A549 (cell line): ENCODE data around the gene CTNNA3. TPM values are rescaled to one million over a fixed set of nuclear protein-coding genes. Genes with fewer than 3 reads are reported as not detected.

ENCODE experiments used
- ATAC-seq, 2 experiments: fragments of 200-7000 bp in 1 of 2; fragments of >200 bp in 1 of 2; cut with Nextera tagmentation in 1 of 2; cut with Tn5 transposase in 1 of 2; 3 replicates each; pipeline versions ENCODE4 v1.8.0 to v1.9.1; 2018 to 2020; ENCODE audit warnings: mild to moderate bottlenecking in 1 of 2, moderate library complexity in 1 of 2
- CTCF ChIA-PET: fragments of 300-600 bp; sonication (Branson Sonifier 250); formaldehyde crosslinking; extraction: SDS; loops from one replicate; lab custom pipeline; 2021; ENCODE audit warnings: antibody characterized with exemption, inconsistent platforms; lab: Yijun Ruan, JAX
- POLR2A ChIA-PET: fragments of 350-600 bp; formaldehyde crosslinking; extraction: SDS; loops from one replicate; lab custom pipeline; 2021; ENCODE audit warnings: antibody characterized with exemption, inconsistent platforms; lab: Yijun Ruan, JAX
- DNase-seq, 2 experiments: peaks; one replicate each; pipeline versions ENCODE4 v3.0.0 to v3.0.0-alpha.2; 2011 to 2016; ENCODE audit warnings: low read depth in 1 of 2, low spot score in 1 of 2
- FAIRE-seq: peaks from 2 replicates; lab custom pipeline; 2011; peaks lifted over from hg19 to GRCh38; lab: Jason Lieb, UNC
- H3K27ac ChIP-seq, 2 experiments: fragments of >200 bp; sonication (Bioruptor Twin); formaldehyde crosslinking; 3 replicates each; pipeline ENCODE4 v1.5.1; 2016 to 2017
- H3K4me1 ChIP-seq: fragments of >200 bp; sonication (Bioruptor Twin); formaldehyde crosslinking; 3 replicates; pipeline ENCODE4 v1.6.1; 2016
- H3K4me2 ChIP-seq: fragments of >200 bp; sonication (Bioruptor Twin); formaldehyde crosslinking; 3 replicates; pipeline ENCODE4 v1.6.1; 2016
- H3K4me3 ChIP-seq: fragments of >200 bp; sonication (Bioruptor Twin); formaldehyde crosslinking; 3 replicates; pipeline ENCODE4 v1.5.1; 2016
- H3K9me3 ChIP-seq: fragments of >200 bp; sonication (Bioruptor Twin); formaldehyde crosslinking; 3 replicates; pipeline ENCODE4 v1.6.1; 2016
- ATOH8 ChIP-seq: fragments of 250-450 bp; sonication (Bioruptor Pico); IDR thresholded peaks from 2 replicates; pipeline ENCODE4 v1.5.0; 2020; ENCODE audit warnings: low read depth, mild to moderate bottlenecking, moderate library complexity
- CBX8 ChIP-seq: fragments of 200-600 bp; sonication (generic); IDR thresholded peaks from 2 replicates; pipeline ENCODE4 v1.6.1; 2016
- CEBPB ChIP-seq, 2 experiments: fragments of >200 bp in 1 of 2; sonication (Bioruptor Twin) in 1 of 2; formaldehyde crosslinking in 1 of 2; IDR thresholded peaks; 2 replicates each; pipeline ENCODE4 v1.6.1; 2012 to 2016
- CHD4 ChIP-seq: fragments of 200-600 bp; sonication (generic); IDR thresholded peaks from 2 replicates; pipeline ENCODE4 v1.6.1; 2016; ENCODE audit warnings: antibody characterized with exemption, mild to moderate bottlenecking, borderline replicate concordance
- EHF ChIP-seq: fragments of 250-450 bp; sonication (Bioruptor Pico); IDR thresholded peaks from 2 replicates; pipeline ENCODE4 v1.5.0; 2020; ENCODE audit warnings: mild to moderate bottlenecking
- FOSB ChIP-seq: fragments of 250-450 bp; sonication (Bioruptor Pico); IDR thresholded peaks from 2 replicates; pipeline ENCODE4 v1.5.0; 2020; ENCODE audit warnings: mild to moderate bottlenecking, moderate library complexity
- FOSL2 ChIP-seq, 2 experiments: fragments of 450-650 bp in 1 of 2; fragments of >200 bp in 1 of 2; sonication (Bioruptor Twin) in 1 of 2; formaldehyde crosslinking; IDR thresholded peaks; 2 replicates each; pipeline versions ENCODE4 v1.5.0 to v1.6.1; 2016 to 2020; ENCODE audit warnings: mild to moderate bottlenecking in 1 of 2, moderate library complexity in 1 of 2
- FOXS1 ChIP-seq: fragments of 250-450 bp; sonication (Bioruptor Pico); IDR thresholded peaks from 2 replicates; pipeline ENCODE4 v1.5.0; 2020; ENCODE audit warnings: mild to moderate bottlenecking, moderate library complexity
- HES2 ChIP-seq: fragments of >200 bp; sonication (Bioruptor Twin); formaldehyde crosslinking; IDR thresholded peaks from 2 replicates; pipeline ENCODE4 v1.6.1; 2016
- HEYL ChIP-seq: fragments of 250-450 bp; sonication (Bioruptor Pico); IDR thresholded peaks from 2 replicates; pipeline ENCODE4 v1.8.0; 2021; ENCODE audit warnings: mild to moderate bottlenecking, moderate library complexity
- HOXB5 ChIP-seq: fragments of 250-450 bp; sonication (Bioruptor Pico); IDR thresholded peaks from 2 replicates; pipeline ENCODE4 v1.5.0; 2020; ENCODE audit warnings: mild to moderate bottlenecking, moderate library complexity
- JUN ChIP-seq, 2 experiments: fragments of >200 bp; sonication (Bioruptor Twin); formaldehyde crosslinking; IDR thresholded peaks; 2 replicates in 1 of 2; 3 replicates in 1 of 2; pipeline ENCODE4 v1.6.1; 2016 to 2017
- JUNB ChIP-seq: fragments of >200 bp; sonication (Bioruptor Twin); formaldehyde crosslinking; IDR thresholded peaks from 2 replicates; pipeline ENCODE4 v1.6.1; 2016
- KDM5A ChIP-seq: fragments of 200-600 bp; sonication (generic); IDR thresholded peaks from 2 replicates; pipeline ENCODE4 v1.6.1; 2016; ENCODE audit warnings: antibody characterized with exemption, mild to moderate bottlenecking
- MAX ChIP-seq: IDR thresholded peaks from 2 replicates; pipeline ENCODE4 v1.6.1; 2012
- MAZ ChIP-seq: fragments of 150-350 bp; IDR thresholded peaks from 2 replicates; pipeline ENCODE4 v1.6.1; 2014; ENCODE audit warnings: antibody characterized with exemption, low read depth, low read length, borderline replicate concordance
- NPAS2 ChIP-seq: fragments of 250-450 bp; sonication (Bioruptor Pico); IDR thresholded peaks from 2 replicates; pipeline ENCODE4 v1.8.0; 2022; ENCODE audit warnings: mild to moderate bottlenecking, moderate library complexity, borderline replicate concordance
- PHF8 ChIP-seq: fragments of 200-600 bp; sonication (generic); IDR thresholded peaks from 2 replicates; pipeline ENCODE4 v1.6.1; 2016; ENCODE audit warnings: low read depth, mild to moderate bottlenecking, antibody characterized with exemption, moderate library complexity, borderline replicate concordance
- POLR2AphosphoS2 ChIP-seq: conservative IDR thresholded peaks from 2 replicates; pipeline ENCODE4 v1.6.1; 2012; ENCODE audit warnings: low read length, improper control_type of control experiment, inconsistent platforms
- RAD21 ChIP-seq, 2 experiments: fragments of >200 bp in 1 of 2; sonication (Bioruptor Twin) in 1 of 2; formaldehyde crosslinking in 1 of 2; IDR thresholded peaks in 1 of 2; conservative IDR thresholded peaks in 1 of 2; 2 replicates in 1 of 2; 3 replicates in 1 of 2; pipeline ENCODE4 v1.6.1; 2012 to 2018; ENCODE audit warnings: inconsistent platforms in 1 of 2
- RARB ChIP-seq: fragments of 250-450 bp; sonication (Bioruptor Pico); IDR thresholded peaks from 2 replicates; pipeline ENCODE4 v1.8.0; 2021; ENCODE audit warnings: mild to moderate bottlenecking, moderate library complexity
- RCOR1 ChIP-seq: fragments of 150-350 bp; IDR thresholded peaks from 2 replicates; pipeline ENCODE4 v1.6.1; 2014; ENCODE audit warnings: antibody characterized with exemption, low read length, low read depth
- RFX5 ChIP-seq: fragments of 450-650 bp; IDR thresholded peaks from 2 replicates; pipeline ENCODE4 v1.7.1; 2014; ENCODE audit warnings: antibody characterized with exemption, mild to moderate bottlenecking, moderate library complexity
- RNF2 ChIP-seq: fragments of 200-600 bp; sonication (generic); IDR thresholded peaks from 2 replicates; pipeline ENCODE4 v1.6.1; 2016; ENCODE audit warnings: low read depth, mild to moderate bottlenecking, antibody characterized with exemption, moderate library complexity, borderline replicate concordance
- ZSCAN20 ChIP-seq: fragments of 250-450 bp; sonication (Bioruptor Pico); IDR thresholded peaks from 2 replicates; pipeline ENCODE4 v1.8.0; 2022; ENCODE audit warnings: mild to moderate bottlenecking, moderate library complexity
- WGBS: methylation state at CpG from one replicate; pipeline ENCODE4 v1.1.6; 2017; ENCODE audit errors: missing lambda C conversion rate; 5-methylcytosine and 5-hydroxymethylcytosine counted together
- polyA plus RNA-seq, 4 experiments: library from polyadenylated mRNA; depleted of rRNA in 3 of 4; stranded (reverse); fragments of >200 nt; fragmentation: RNase III in 1 of 4; extraction: RNeasy Plus Mini Kit Qiagen cat#74134 plus additional on column Dnase treatment in 1 of 4; gene quantifications; 2 replicates in 3 of 4; 3 replicates in 1 of 4; pipeline ENCODE4 v1.2.3, GENCODE V29; 2011 to 2017
- TF ChIP-seq, protein P1 (sequence below): fragments of >200 bp; sonication (Bioruptor Twin); formaldehyde crosslinking; IDR thresholded peaks from 3 replicates; pipeline ENCODE4 v1.6.1; 2016
- TF ChIP-seq, protein P2 (sequence below): fragments of 250-450 bp; sonication (Bioruptor Pico); IDR thresholded peaks from 2 replicates; pipeline ENCODE4 v1.5.0; 2021; ENCODE audit warnings: mild to moderate bottlenecking, moderate library complexity, borderline replicate concordance

Gene CTNNA3
- polyA plus RNA-seq, 2 of the 4 experiments (the other 2 are of a cell fraction), result not detected

DNA sequence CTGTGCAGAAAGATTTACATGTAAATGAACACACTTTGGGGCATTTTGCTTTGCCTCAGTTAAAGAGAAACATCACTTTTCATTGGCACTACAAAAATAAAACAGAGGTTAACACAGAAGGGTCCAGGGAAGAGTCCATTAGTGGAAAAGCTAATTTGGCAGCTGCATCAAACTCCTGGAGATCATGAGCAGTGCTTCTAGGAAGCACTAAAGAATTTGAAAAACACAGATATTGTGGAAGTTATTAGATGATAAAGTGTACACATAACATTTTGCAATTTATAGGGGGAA is 608.9 kb downstream of the CTNNA3 start (continued):
- no peak for TF ChIP-seq FOSL2 (IDR thresholded peaks at IDR 0.05)
- no peak for TF ChIP-seq FOSL2 (CRISPR knock-in tag; IDR thresholded peaks at IDR 0.05)
- TF ChIP-seq FOXS1 (CRISPR knock-in tag), result no peak
- no peak for TF ChIP-seq CBX8
- TF ChIP-seq, all 56 proteins: peak for 0

DNA sequence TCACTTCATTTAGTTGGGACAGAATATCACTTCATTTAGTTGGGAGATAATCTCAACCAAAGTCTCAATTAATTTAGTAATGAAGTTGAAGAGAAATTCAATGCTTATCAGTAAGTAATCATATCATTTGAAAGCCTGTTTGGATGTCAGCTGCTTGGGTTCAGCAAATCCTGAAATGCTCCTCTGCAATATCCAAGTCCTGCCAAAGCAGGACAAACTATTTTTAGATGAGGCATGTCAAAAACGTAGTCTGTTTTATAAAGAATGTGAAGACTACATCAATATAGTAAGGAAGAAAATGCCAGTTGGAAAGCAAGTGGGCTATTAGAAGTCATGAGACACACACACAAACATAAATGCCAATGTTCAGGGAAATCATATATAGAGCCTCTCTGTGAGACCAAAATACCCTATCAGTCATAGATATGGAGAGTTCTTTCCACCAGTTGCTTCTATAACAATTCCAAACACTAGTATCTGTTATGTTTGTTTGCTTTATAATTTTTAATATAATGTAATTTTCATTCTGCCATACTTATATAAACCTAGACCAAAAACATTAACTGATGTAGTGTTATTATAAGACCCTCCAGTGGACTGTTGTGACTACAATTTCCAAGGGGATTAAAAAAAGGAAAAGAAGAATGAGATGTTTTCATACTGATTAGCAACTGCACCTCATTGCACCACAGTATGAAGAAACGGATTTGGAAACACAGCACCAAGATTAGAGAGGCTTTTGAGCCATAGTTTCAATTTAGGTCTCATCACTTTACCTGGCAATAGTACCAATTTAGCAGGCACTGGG is 609.5 kb downstream of the CTNNA3 start:
- CTCF ChIA-PET, result no interaction called here
- no peak for DNase-seq
- H3K4me3 ChIP-seq, result no peak overlapping the region
- POLR2A ChIA-PET, result no interaction called here
- no peaks in the 10 kb centered on the region for H3K4me1 ChIP-seq
- FAIRE-seq, result no peak
- H3K27ac ChIP-seq, result no peak overlapping the region
- WGBS, result 0% methylated on average over 2 of the region's 2 CpGs
- ATAC-seq, result no peak
- no peak overlapping the region for H3K4me2 ChIP-seq
- H3K9me3 ChIP-seq, result no peaks in the 10 kb centered on the region
- TF ChIP-seq, protein P1, sequence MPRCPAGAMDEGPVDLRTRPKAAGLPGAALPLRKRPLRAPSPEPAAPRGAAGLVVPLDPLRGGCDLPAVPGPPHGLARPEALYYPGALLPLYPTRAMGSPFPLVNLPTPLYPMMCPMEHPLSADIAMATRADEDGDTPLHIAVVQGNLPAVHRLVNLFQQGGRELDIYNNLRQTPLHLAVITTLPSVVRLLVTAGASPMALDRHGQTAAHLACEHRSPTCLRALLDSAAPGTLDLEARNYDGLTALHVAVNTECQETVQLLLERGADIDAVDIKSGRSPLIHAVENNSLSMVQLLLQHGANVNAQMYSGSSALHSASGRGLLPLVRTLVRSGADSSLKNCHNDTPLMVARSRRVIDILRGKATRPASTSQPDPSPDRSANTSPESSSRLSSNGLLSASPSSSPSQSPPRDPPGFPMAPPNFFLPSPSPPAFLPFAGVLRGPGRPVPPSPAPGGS, result no peak
- TF ChIP-seq POLR2AphosphoS2 (no peak), HOXB5 (CRISPR knock-in tag) (no peak), RCOR1 (no peak), RFX5 (no peak)

- POLR2A ChIA-PET, result no interaction called here
- no peak for FAIRE-seq
Observed at GRCh38 chr10:67079126-67079525, 616.9 kb downstream of the CTNNA3 start.

DNA sequence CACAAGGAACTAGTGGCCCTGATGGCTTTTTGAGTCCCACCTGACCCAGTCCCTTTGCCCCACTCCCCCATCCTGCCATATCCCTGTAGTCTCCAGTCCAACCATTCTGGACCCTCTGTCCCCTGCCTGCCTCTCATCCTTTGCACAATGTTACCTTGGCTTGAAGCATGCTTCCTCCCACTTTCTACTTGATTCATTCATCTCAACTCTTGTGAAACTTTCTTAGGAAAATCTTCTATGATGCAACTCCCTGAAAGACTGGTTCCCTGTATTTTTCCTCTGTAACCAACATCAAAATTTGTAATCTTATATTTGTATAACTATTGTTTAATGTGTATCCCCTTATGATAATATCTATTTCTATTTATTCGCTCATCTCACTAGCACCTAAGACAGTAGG is 618.6 kb downstream of the CTNNA3 start:
- ChIA-PET POLR2A (no interaction called here), CTCF (no interaction called here)
- H3K4me1 ChIP-seq, result no peaks in the 10 kb centered on the region
- no peak for ATAC-seq
- no peak for FAIRE-seq
- 16% methylated on average over 1 of the region's 1 CpG for WGBS
- no peaks in the 10 kb centered on the region for H3K9me3 ChIP-seq
- H3K27ac ChIP-seq, result no peak overlapping the region
- no peak overlapping the region for H3K4me3 ChIP-seq
- H3K4me2 ChIP-seq, result no peak overlapping the region
- DNase-seq, result no peak
- TF ChIP-seq RARB (CRISPR knock-in tag) (no peak), EHF (CRISPR knock-in tag) (no peak), CHD4 (no peak), NPAS2 (CRISPR knock-in tag) (no peak), JUN (IDR thresholded peaks at IDR 0.05) (no peak), ATOH8 (CRISPR knock-in tag) (no peak), HOXB5 (CRISPR knock-in tag) (no peak), MAX (no peak), ZSCAN20 (CRISPR knock-in tag) (no peak), MAZ (no peak)

More at GRCh38 chr10:67079126-67079525, 616.9 kb downstream of the CTNNA3 start:
- no peaks in the 10 kb centered on the region for H3K9me3 ChIP-seq
- TF ChIP-seq PHF8 (no peak), JUNB (no peak), RAD21 (conservative IDR thresholded peaks at IDR 0.05 in 1 of 2, IDR thresholded peaks at IDR 0.05 in 1 of 2) (no peak), CBX8 (no peak), CEBPB (IDR thresholded peaks at IDR 0.05) (no peak), FOSB (CRISPR knock-in tag) (no peak), RNF2 (no peak), KDM5A (no peak), HEYL (CRISPR knock-in tag) (no peak), POLR2AphosphoS2 (no peak), HES2 (no peak)
- TF ChIP-seq, protein P1, result no peak
- TF ChIP-seq, protein P2, sequence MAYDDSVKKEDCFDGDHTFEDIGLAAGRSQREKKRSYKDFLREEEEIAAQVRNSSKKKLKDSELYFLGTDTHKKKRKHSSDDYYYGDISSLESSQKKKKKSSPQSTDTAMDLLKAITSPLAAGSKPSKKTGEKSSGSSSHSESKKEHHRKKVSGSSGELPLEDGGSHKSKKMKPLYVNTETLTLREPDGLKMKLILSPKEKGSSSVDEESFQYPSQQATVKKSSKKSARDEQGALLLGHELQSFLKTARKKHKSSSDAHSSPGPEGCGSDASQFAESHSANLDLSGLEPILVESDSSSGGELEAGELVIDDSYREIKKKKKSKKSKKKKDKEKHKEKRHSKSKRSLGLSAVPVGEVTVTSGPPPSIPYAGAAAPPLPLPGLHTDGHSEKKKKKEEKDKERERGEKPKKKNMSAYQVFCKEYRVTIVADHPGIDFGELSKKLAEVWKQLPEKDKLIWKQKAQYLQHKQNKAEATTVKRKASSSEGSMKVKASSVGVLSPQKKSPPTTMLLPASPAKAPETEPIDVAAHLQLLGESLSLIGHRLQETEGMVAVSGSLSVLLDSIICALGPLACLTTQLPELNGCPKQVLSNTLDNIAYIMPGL (CRISPR knock-in tag), result no peak
- H3K4me1 ChIP-seq, result no peaks in the 10 kb centered on the region
- 14% methylated on average over 4 of the region's 4 CpGs for WGBS
- CTCF ChIA-PET, result no interaction called here
- no peak overlapping the region for H3K4me3 ChIP-seq
- DNase-seq, result no peak
- no peak overlapping the region for H3K27ac ChIP-seq
- H3K4me2 ChIP-seq, result no peak overlapping the region
- ATAC-seq, result no peak
